A673 (cell line): Measurements from ENCODE around the gene BRD8.

Experiments
- CTCF ChIP-seq: fragments of 300-800, 200-600 bp; sonication (generic); conservative IDR thresholded peaks from 2 replicates; pipeline ENCODE4 v1.5.1; 2017; ENCODE audit warnings: low read depth, mild to moderate bottlenecking, antibody characterized with exemption, low read length, moderate library complexity, mixed read lengths
- EZH2 ChIP-seq: fragments of 200-600 bp; sonication (generic); IDR thresholded peaks from 2 replicates; pipeline ENCODE4 v1.6.1; 2017; ENCODE audit warnings: borderline replicate concordance, low read depth, mild to moderate bottlenecking, mixed read lengths, antibody characterized with exemption, low read length; ENCODE audit not compliant: poor library complexity, severe bottlenecking

- TF ChIP-seq CTCF (no peak), EZH2 (no peak)
Observed at GRCh38 chr5:138132543-138132942, 45.9 kb downstream of the BRD8 start.
